IPS-18a (cell line): ENCODE results near the gene ERN1.
A peak's percentile ranks its signal among the peaks of the same experiment; 100 is the strongest.

Experiments used
- H3K27ac ChIP-seq: one replicate; pipeline ENCODE4 v1.5.1; 2013; ENCODE audit warnings: low read length
- H3K27me3 ChIP-seq: one replicate; pipeline ENCODE4 v1.6.1; 2013; ENCODE audit warnings: mild to moderate bottlenecking, low read length; ENCODE audit not compliant: control insufficient read depth, insufficient read depth
- H3K36me3 ChIP-seq: one replicate; pipeline ENCODE4 v1.6.1; 2013; ENCODE audit warnings: low read depth, low read length; ENCODE audit not compliant: control insufficient read depth
- H3K4me1 ChIP-seq: one replicate; pipeline ENCODE4 v1.6.1; 2013; ENCODE audit warnings: low read depth, low read length; ENCODE audit not compliant: control insufficient read depth
- H3K4me3 ChIP-seq: one replicate; pipeline ENCODE4 v1.5.1; 2013; ENCODE audit warnings: low read length
- H3K9ac ChIP-seq: one replicate; pipeline ENCODE4 v1.6.1; 2013; ENCODE audit warnings: mild to moderate bottlenecking, low read length, moderate library complexity
- H3K9me3 ChIP-seq: one replicate; pipeline ENCODE4 v1.6.1; 2013; ENCODE audit warnings: low read depth, low read length; ENCODE audit not compliant: control insufficient read depth

The ERN1 gene

GRCh38 chr17:64001763-64002529, 128.0 kb downstream of the ERN1 start:
- Histone ChIP-seq H3K36me3 (no peaks in the 10 kb centered on the region), H3K27ac (no peak overlapping the region), H3K4me3 (no peak overlapping the region), H3K9me3 (no peaks in the 10 kb centered on the region), H3K27me3 (peaks cover 18% of the 10 kb centered on the region), H3K4me1 (peaks cover 4% of the 10 kb centered on the region), H3K9ac (no peak overlapping the region)

GRCh38 chr17:64001091-64001579, 128.8 kb downstream of the ERN1 start:
- H3K27me3 ChIP-seq = peaks cover 23% of the 10 kb centered on the region
- no peak overlapping the region for H3K9ac ChIP-seq
- H3K4me1 ChIP-seq = peaks cover 4% of the 10 kb centered on the region
- no peaks in the 10 kb centered on the region for H3K36me3 ChIP-seq
- no peak overlapping the region for H3K4me3 ChIP-seq
- H3K9me3 ChIP-seq = no peaks in the 10 kb centered on the region
- H3K27ac ChIP-seq = no peak overlapping the region

GRCh38 chr17:63999680-64000531, 130.0 kb downstream of the ERN1 start:
- no peak overlapping the region for H3K27ac ChIP-seq
- no peaks in the 10 kb centered on the region for H3K9me3 ChIP-seq
- H3K27me3 ChIP-seq = peaks cover 23% of the 10 kb centered on the region
- H3K4me1 ChIP-seq = no peaks in the 10 kb centered on the region
- H3K36me3 ChIP-seq = no peaks in the 10 kb centered on the region
- H3K4me3 ChIP-seq = no peak overlapping the region
- H3K9ac ChIP-seq = no peak overlapping the region

GRCh38 chr17:63998721-63999679, 130.9 kb downstream of the ERN1 start:
- Histone ChIP-seq H3K9ac (no peak overlapping the region), H3K27ac (no peak overlapping the region), H3K4me1 (no peaks in the 10 kb centered on the region)

GRCh38 chr17:63998050-63998720, 131.8 kb downstream of the ERN1 start, which contains the start of gene PRR29:
TSS of gene PRR29 (plus strand) at chr17:63998351. CDS start at chr17:63998365, 14 bp downstream.
- Histone ChIP-seq H3K9me3 (no peaks in the 10 kb centered on the region), H3K27me3 (peaks cover 23% of the 10 kb centered on the region), H3K4me1 (no peaks in the 10 kb centered on the region), H3K27ac (no peak within 1 kb of the TSS), H3K9ac (no peak within 1 kb of the TSS), H3K4me3 (peak within 1 kb of the TSS; percentile 82), H3K36me3 (no peaks in the 10 kb centered on the region)

More at GRCh38 chr17:63998721-63999679, 130.9 kb downstream of the ERN1 start:
- H3K4me3 ChIP-seq = peak overlapping the region; percentile 82
- no peaks in the 10 kb centered on the region for H3K36me3 ChIP-seq
- H3K9me3 ChIP-seq = no peaks in the 10 kb centered on the region
- H3K27me3 ChIP-seq = peaks cover 23% of the 10 kb centered on the region

- Histone ChIP-seq H3K36me3 (no peaks in the 10 kb centered on the region), H3K9ac (no peak overlapping the region), H3K27me3 (peaks cover 23% of the 10 kb centered on the region), H3K9me3 (no peaks in the 10 kb centered on the region), H3K4me3 (peak overlapping the region; percentile 82), H3K4me1 (no peaks in the 10 kb centered on the region), H3K27ac (no peak overlapping the region)
Measured at GRCh38 chr17:63997341-63998048, 132.4 kb downstream of the ERN1 start.

- Histone ChIP-seq H3K9ac (no peak overlapping the region), H3K4me1 (no peaks in the 10 kb centered on the region), H3K36me3 (no peaks in the 10 kb centered on the region), H3K27me3 (peaks cover 23% of the 10 kb centered on the region), H3K9me3 (no peaks in the 10 kb centered on the region), H3K27ac (no peak overlapping the region), H3K4me3 (no peak overlapping the region)
Measured at GRCh38 chr17:63996430-63997182, 133.3 kb downstream of the ERN1 start.

- no peaks in the 10 kb centered on the region for H3K36me3 ChIP-seq
- no peak overlapping the region for H3K4me3 ChIP-seq
- no peaks in the 10 kb centered on the region for H3K9me3 ChIP-seq
- no peak overlapping the region for H3K9ac ChIP-seq
- no peak overlapping the region for H3K27ac ChIP-seq
- no peaks in the 10 kb centered on the region for H3K4me1 ChIP-seq
- peaks cover 23% of the 10 kb centered on the region for H3K27me3 ChIP-seq
Measured at GRCh38 chr17:63995626-63996025, 134.3 kb downstream of the ERN1 start.

GRCh38 chr17:63993368-63993985, 136.5 kb downstream of the ERN1 start:
- no peak overlapping the region for H3K9ac ChIP-seq
- H3K36me3 ChIP-seq = no peaks in the 10 kb centered on the region
- peaks cover 3% of the 10 kb centered on the region for H3K4me1 ChIP-seq
- peaks cover 14% of the 10 kb centered on the region for H3K27me3 ChIP-seq
- H3K9me3 ChIP-seq = no peaks in the 10 kb centered on the region
- no peak overlapping the region for H3K4me3 ChIP-seq
- H3K27ac ChIP-seq = no peak overlapping the region
